KBM-7 (cell line): ENCODE measurements around the gene DYRK1A.

Experiments used
- DNase-seq: peaks from one replicate; pipeline ENCODE4 v3.0.0-alpha.2; 2015
- in situ Hi-C: fragments of 300-500 bp; cut with MboI; formaldehyde crosslinking; loops from 2 replicates; pipeline ENCODE4 v1.14.3; 2020; ENCODE audit warnings: low sequenced_read_pairs, low pct_unique_long_range_greater_than_20kb, mixed read lengths

The DYRK1A gene

DNA sequence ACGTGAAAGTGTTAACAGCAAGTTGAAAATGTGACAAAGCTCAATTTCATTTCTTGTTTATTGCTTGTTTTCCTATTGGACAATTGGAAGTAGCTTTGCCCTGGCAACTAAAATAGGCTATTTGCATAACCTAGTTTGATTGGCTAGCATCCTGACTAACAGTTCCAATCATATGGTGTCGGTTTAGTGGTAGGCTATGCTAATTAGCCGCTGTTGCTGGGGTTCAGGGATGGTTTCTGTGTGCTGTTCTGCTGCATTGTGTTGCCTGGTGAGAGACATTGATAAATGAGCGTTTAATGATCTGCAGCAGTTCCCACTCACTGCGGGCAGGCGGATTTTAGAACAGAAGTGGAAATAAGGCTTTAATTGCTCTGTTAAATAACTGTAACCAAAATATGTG, 68.5 kb downstream of the DYRK1A start:
- DNase-seq = peak; percentile 77
- in situ Hi-C loops = no loop called here

DNA sequence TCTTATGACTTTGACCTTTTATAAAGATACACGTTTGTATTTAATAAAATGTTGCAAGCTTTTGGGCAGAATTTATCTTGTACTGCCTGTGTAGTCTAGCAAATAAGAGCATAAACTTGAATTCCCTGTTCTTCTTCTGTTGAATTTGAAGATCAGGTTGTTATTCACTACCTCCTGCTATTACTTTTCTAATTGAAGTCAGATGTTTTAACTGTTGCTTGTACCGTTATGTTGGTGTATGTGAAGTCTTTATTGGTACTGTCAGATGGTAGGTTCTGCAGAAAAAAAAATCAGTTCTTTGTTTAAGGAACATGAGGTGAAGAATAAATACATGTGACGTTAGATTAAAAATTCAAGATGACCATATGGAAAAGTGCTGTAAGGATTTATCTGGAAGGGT, 69.1 kb downstream of the DYRK1A start:
- in situ Hi-C loops = no loop called here
- DNase-seq = no peak

DNA sequence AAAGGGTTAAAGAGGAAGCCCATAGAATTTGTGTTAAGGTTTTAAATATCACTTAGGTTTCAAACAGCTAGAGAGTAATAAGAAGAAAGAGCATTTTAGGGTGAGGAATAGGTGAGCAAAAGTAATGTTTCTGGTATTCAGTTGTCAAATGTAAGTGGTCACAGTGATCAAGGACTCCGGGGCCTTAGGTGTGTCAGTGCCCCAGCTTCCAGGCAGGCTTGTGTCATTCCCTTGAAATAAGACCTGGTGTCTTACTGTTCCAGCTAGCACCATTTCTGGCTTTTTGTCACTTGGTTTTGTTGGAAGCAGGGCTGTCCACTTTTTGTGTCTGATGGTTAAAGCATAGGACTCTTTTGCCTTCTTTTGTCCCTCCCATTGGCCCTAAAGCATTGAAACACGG, 69.6 kb downstream of the DYRK1A start:
- DNase-seq = no peak
- in situ Hi-C loops = no loop called here

DNA sequence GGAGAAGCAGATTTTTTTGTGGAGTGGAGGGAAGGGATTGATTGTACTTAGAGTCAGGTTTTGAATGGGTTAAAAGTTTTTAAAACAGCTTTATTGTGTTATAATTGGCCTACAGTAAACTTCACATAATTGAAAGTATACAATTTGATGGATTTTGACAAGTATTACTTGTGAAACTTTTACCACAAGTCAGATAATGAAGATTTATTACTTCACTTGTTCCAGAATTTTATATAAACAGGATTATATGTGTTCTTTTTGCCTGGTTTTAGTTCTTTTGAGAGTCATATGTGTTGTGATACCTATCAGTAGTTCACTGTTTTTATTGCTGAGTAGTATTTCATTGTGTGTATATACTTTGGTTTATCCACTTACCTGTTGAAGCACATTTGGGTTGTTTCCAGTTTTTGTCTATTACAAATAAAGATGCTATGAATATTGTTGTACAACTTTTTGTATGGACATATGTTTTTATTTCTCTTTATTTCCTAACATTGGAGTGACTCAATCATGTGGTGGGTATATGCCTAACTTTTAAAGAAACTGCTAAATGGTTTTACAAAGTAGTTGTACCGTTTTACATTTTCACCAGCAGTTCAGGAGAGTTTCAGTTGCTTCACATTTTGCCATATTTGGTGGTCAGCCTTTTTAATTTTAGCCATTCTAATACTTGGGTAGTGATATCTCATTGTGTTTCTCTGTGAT, 71.0 kb downstream of the DYRK1A start:
- DNase-seq = no peak
- in situ Hi-C loops = no loop called here

DNA sequence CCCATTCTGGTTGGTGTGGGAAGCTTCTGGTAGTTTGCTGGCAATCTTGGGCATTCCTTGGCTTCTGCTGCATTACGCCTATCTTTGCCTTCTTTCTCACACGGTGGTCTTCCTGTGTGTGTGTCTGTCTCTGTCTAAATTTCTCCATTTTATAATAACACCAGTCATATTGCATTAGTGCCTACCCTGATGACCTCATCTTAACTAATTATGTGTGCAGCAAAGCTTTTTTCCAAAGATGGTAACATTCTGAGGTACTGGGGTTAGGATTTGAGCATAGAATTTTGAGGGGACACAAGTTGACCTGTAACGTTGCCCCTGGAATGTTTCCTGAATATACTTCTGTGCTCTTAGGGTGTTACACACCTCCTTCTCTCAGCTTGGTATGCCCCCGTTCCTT, 77.1 kb downstream of the DYRK1A start:
- in situ Hi-C loops = no loop called here
- no peak for DNase-seq

DNA sequence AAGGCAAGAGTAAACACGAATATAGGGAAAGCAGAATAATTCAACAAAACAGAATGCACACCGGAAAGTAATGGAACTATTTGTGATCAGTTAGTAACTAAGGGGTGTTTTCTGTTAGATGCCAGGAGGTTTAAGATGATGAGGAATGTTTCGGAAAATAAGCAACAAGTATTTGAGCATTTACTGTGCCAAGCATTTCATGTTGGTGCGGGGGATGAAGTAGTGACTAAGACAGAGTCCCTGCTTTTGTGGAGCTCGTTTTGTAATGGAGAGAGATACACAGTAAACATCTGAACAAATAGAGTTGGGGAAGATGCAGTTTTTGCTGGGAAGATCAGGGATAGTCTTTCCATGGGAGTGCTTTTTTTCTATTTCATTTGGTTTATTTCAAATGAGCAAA, 78.7 kb downstream of the DYRK1A start:
- in situ Hi-C loops = no loop called here
- no peak for DNase-seq

DNA sequence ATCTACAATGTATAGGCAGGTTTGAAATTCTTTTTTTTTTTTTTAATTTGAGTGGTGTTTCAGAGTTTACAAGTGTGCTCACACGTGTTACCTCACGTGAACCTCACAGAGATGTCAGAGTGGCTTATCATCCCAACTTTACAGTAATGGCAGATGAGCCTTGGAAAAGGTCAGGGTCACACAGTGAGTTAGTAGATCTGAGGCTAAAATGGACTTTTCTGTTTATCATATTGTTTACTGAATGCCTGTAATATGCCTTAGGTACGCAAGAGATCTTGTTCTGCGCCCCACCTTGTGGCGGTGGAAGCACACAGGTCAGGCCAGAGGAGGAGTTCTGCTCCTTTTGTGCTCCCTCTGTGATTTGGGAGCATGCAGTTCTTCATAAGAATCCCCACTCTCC, 80.0 kb downstream of the DYRK1A start:
- no peak for DNase-seq
- in situ Hi-C loops = no loop called here

DNA sequence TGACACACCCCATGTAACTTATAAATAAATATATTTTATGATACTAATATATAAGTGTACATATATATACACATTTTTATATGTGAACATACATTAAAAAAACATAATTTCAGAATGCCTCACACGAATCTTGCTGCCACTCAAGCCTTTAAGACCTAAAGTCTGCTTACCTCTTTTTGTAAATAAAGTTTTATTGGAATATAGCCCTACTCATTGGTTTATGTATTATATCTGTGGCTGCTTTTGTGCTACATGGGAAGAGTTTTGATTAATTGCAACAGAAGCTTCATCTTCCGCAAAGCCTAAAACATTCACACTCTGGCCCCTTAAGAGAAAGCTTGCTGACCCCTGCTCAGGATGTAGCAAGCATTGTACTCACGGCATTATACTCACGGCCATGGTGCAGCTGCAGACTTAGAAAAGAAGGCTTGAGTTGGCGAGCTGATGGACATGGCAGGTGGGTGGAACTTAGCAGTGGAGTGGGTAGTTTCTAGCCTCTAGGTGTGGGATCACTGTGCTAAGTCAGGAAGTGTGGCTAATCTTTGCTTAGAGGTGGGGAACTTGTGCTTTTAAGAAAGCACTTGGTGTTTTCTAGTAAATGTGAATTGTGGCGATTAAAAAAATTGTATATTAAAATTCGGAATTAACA, 80.8 kb downstream of the DYRK1A start:
- DNase-seq = no peak
- in situ Hi-C loops = no loop called here

DNA sequence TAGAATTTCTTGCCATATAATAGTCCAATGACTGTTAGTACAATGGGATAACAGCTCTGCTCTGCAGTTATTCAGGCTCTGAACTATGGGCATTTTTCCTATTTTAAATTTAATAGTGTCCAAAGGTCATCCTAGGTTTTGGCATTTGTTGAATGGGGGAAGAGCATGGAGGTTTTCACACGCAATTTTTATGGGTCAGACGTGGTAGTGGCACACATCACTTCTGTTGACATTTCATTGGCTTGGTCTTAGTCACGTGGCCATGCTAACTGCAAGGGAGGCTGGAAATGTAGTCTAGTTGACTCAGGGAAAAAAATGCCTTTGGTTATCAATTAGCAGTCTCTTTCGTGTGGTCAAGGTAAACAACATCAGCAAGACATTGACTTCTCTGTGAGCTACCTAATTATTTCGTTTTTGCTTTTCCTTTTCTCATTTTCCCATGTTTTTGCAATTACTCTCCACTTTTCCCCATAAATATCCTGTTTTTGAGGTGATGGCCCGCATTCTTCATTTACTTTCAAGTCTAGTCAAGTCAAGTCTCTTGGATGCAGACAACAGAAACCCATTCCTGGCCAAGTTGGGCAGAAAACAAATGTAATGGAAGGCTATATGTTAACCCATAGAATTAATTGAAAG, 82.8 kb downstream of the DYRK1A start:
- in situ Hi-C loops = no loop called here
- no peak for DNase-seq

DNA sequence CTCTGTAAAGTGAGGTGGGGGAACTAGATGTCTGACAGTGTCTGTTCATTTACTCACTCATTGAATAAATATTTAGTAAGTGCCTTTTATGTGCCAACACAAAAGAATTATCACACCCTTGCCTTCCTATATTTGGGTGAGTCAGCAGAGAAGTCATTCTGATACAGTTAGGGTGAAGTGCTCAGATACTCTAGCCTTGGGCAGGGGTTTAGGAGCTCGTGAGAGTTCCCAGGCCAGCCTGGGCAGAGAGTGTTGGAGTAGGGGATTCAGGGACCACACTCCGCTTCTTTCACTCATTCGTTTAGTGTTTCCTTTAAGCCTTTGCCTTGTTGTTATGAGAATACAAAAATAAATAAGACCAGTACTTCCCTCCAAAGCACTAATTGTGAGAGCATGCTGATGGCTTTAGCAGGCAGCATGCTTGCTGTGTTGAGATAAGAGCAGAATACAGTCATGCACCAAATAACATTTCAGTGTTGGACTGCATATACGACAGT, 83.9 kb downstream of the DYRK1A start:
- DNase-seq = no peak
- in situ Hi-C loops = no loop called here

DNA sequence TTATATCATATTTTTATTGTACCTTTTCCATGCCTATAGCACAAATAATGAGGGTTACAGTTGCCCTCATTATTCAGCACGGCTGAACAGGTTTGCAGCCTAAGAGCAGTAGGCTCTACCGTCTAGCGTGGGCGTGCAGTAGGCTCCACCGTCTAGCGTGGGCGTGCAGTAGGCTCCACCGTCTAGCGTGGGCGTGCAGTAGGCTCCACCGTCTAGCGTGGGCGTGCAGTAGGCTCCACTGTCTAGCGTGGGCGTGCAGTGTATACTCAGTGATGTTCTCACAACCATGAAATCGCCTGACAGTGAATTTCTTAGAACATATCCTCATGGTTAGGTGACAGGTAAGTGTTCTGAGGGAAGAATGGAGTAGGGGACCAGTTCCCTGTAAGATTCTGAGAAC, 84.9 kb downstream of the DYRK1A start:
- DNase-seq = no peak
- in situ Hi-C loops = no loop called here

DNA sequence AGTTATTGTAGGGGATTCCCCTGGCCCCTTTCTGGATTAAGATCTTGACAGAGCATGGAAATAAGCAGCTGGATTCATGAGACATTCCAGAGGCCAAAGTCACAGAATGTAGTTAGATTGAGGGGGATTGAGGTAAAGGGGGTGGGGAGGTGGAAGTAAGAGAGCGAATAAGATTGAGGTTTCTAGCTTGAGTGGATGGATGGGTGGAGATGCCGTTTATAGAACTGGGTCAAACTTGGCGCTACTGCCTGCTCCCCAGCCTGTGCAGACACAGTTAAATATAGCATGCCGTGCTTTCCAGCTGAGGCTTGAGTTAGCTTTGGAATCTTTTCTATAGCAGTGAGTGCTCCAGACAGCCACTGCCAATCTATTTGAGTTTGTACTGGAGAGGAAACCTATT, 85.7 kb downstream of the DYRK1A start:
- no peak for DNase-seq
- in situ Hi-C loops = no loop called here

DNA sequence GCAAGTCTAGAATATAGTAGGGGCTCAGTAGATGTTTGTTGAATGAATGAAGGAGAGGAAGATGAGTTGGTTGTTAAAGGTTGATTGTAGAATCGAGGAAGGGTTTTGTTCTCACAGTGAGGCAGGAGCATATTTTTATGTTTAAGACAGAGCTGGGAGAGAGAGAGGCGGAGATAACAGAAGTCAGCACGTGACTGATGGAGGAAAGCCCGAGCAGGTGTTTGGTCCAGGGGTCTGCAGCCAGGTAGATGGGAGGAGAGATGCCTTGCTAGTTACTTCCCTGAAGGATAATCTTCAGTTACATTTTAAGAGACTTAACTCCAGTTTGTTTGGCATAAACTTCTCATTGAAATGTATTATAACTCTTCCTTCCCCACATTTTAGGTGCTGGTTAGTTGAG, 86.8 kb downstream of the DYRK1A start:
- in situ Hi-C loops = no loop called here
- no peak for DNase-seq

DNA sequence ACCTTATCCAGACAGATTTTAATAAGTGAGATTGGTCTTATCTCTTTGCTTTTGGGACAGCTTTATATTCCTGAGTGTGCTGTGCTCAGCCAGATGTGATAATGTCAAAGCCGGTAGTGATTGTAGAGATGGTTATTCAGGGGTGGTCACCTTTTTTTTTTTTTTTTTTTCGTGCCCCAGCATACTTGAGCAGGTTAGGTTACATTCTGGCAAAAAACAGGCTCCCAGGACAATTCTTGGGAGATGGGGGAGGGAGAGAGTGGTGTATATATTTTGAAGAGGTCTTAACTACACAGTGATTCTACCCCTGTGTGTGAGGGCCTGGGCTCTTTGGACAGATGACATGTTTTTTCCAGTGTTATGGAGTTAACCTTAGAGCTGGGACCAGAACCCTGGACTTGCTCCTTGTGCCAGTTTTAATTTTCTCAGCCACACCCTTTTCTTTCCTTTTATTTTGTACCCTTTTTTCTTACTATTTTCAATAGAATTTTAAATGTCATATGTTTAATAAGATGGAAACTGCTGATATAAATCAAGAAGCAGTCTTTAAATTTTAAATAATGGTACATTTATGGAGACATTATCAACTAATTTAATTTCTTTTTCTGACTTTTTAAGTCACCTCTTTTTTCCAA, 88.4 kb downstream of the DYRK1A start:
- no peak for DNase-seq
- in situ Hi-C loops = no loop called here

DNA sequence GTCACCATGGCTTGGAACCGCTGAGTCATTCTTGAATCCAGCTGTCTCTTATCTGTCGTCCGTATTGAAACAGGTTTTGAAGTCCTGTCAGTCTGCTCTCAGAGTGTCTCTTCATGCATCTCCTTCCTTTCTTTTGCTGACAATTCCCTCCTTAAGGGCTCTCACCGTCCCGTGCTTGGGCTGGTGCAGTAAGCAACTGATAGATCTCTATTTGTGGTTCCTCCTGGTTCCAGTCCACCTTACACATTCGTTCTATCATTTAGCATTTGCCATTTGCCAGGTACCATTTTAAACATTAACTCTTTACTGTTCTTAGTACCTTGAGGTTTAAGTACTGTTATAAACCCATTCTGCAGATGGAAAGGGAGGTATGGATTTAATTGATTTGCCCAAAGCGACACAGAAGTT, 88.9 kb downstream of the DYRK1A start:
- in situ Hi-C loops = no loop called here
- peak; percentile 50 for DNase-seq

DNA sequence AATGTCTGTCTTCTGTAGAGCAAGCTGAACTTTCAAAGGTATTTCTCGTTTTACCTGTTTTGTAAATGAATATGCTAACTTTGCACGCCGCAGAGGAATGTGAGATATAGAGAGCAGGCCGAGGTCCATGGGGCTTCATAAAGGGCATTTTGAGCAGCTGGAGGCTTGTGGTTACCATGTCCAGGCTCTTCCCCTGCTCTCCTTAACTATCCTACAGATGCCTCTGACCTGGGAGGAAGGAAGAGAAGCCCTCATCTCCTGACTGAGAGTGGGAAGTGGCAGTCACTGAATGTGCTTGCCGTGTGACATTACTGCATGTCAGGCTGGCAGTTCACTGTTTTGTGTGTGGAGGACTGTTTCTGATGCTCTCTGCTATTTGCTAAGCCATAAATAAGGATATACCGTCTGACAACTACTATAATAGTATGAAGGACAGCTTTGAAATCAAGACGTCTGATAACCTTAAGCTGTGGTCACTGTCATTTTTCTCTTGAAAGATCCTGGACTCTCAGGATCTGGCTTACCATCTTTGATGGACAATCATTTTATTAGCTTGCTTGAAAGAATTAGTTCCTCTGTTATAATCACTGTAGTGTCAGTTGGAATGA, 92.2 kb downstream of the DYRK1A start:
- in situ Hi-C loops = no loop called here

DNA sequence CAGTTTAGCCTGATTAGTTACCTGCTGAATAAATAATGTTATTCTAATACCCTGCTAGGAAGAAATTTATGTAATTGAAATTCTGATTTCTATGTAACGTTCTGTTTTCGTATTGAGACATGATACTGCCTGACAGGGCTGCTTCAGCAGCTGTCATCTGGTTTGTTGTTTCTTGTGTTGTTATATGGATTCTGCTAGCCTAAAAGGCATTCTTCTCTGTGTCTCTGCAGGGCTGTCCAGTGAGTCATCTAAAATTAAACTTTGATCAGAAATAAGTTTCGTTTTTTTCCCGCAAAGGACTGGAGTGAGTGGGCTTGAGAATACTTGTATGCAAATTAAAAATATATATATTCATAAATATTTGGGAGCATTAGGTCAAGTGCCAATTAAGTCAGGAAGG, 93.0 kb downstream of the DYRK1A start:
- in situ Hi-C loops = no loop called here
- DNase-seq = no peak

More for the DNA sequence above, 92.2 kb downstream of the DYRK1A start:
- peak; percentile 39 for DNase-seq

DNA sequence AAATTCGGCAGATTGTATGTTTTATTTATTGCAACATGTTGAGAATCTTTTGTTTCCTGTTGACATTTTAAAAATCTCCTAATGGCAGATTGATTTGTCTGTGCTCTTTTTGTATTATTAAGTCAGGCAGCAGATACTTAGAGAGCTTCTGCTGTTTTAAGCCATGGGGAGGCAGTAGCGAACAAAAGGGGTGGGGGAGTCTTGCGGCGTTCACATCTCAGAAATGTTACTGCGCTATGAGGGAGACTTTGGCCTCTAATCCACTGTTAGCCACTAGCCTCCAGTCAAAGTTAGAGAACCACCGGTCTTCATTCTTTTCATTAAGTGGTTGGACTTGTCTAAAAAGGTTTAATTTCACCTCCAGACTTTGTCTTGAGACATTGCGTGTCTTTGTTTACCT, 93.6 kb downstream of the DYRK1A start:
- DNase-seq = peak; percentile 32
- in situ Hi-C loops = no loop called here

DNA sequence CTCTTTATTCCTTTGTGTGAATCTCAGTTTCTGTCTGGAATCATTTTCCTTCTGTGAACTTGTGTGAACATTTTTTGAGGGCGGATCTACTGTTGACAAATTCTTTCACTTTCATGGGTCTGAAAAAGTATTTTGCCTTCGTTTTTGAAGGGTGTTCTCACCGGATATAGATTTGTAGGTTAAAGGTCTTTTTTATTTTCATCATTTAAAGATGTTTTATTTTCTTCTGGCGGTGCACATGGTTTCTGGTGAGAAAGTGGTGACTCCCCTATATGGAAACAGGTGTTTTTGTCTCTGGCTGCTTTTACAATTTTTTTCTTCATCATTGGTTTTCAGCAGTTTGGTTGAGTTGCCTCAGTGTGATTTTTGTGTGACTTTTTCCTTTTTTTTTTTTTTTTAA, 94.9 kb downstream of the DYRK1A start:
- DNase-seq = no peak
- in situ Hi-C loops = no loop called here
